Measurements from ENCODE around the gene PNPLA3.

Gene PNPLA3

GRCh38 chr22:43890901-43891331, 32.7 kb upstream of the PNPLA3 start:
- no peak overlapping the region for H3K4me3 ChIP-seq (ENCODE audit: insufficient read depth, low read depth, low read length)
- no peaks in the 10 kb centered on the region for H3K36me3 ChIP-seq (ENCODE audit: control insufficient read depth, insufficient read depth, low read length)
- no peaks in the 10 kb centered on the region for H3K9me3 ChIP-seq (ENCODE audit: control insufficient read depth, low read length)
- WGBS, 2 experiments: 45 to 46% methylated on average over 24 of the region's 24 CpGs
- peaks cover 47% of the 10 kb centered on the region for H3K27me3 ChIP-seq (ENCODE audit: control insufficient read depth, insufficient read depth, low read length, poor library complexity, severe bottlenecking)
- no peaks in the 10 kb centered on the region for H3K4me1 ChIP-seq (ENCODE audit: control insufficient read depth, insufficient read depth, low read length)
- H3K27ac ChIP-seq (ENCODE audit: insufficient read depth, low read depth, low read length, poor library complexity, severe bottlenecking): no peak overlapping the region

GRCh38 chr22:43891360-43892182, 32.0 kb upstream of the PNPLA3 start, which contains the start of gene PNPLA5:
TSS of gene PNPLA5 (minus strand) at chr22:43892013. CDS start at chr22:43891880, 133 bp downstream.
- Histone ChIP-seq H3K27me3 (ENCODE audit: control insufficient read depth, insufficient read depth, low read length, poor library complexity, severe bottlenecking) (peaks cover 47% of the 10 kb centered on the region), H3K36me3 (ENCODE audit: control insufficient read depth, insufficient read depth, low read length) (no peaks in the 10 kb centered on the region), H3K27ac (ENCODE audit: insufficient read depth, low read depth, low read length, poor library complexity, severe bottlenecking) (no peak within 1 kb of the TSS), H3K4me3 (ENCODE audit: insufficient read depth, low read depth, low read length) (peak within 1 kb of the TSS; percentile 13), H3K4me1 (ENCODE audit: control insufficient read depth, insufficient read depth, low read length) (no peaks in the 10 kb centered on the region), H3K9me3 (ENCODE audit: control insufficient read depth, low read length) (no peaks in the 10 kb centered on the region)
- 2 to 3% methylated on average over 72 of the region's 72 CpGs for WGBS, 2 experiments

- 59 to 65% methylated on average over 15 of the region's 15 CpGs for WGBS, 2 experiments
- H3K4me1 ChIP-seq (ENCODE audit: control insufficient read depth, insufficient read depth, low read length): no peaks in the 10 kb centered on the region
- no peaks in the 10 kb centered on the region for H3K9me3 ChIP-seq (ENCODE audit: control insufficient read depth, low read length)
- H3K27ac ChIP-seq (ENCODE audit: insufficient read depth, low read depth, low read length, poor library complexity, severe bottlenecking): no peak overlapping the region
- H3K4me3 ChIP-seq (ENCODE audit: insufficient read depth, low read depth, low read length): peak overlapping the region; percentile 13
- H3K27me3 ChIP-seq (ENCODE audit: control insufficient read depth, insufficient read depth, low read length, poor library complexity, severe bottlenecking): peaks cover 47% of the 10 kb centered on the region
- no peaks in the 10 kb centered on the region for H3K36me3 ChIP-seq (ENCODE audit: control insufficient read depth, insufficient read depth, low read length)
Observed at GRCh38 chr22:43892183-43892894, 31.3 kb upstream of the PNPLA3 start.

- no peaks in the 10 kb centered on the region for H3K36me3 ChIP-seq (ENCODE audit: control insufficient read depth, insufficient read depth, low read length)
- no peaks in the 10 kb centered on the region for H3K4me1 ChIP-seq (ENCODE audit: control insufficient read depth, insufficient read depth, low read length)
- no peak overlapping the region for H3K27ac ChIP-seq (ENCODE audit: insufficient read depth, low read depth, low read length, poor library complexity, severe bottlenecking)
- H3K9me3 ChIP-seq (ENCODE audit: control insufficient read depth, low read length): no peaks in the 10 kb centered on the region
- H3K4me3 ChIP-seq (ENCODE audit: insufficient read depth, low read depth, low read length): no peak overlapping the region
- 67 to 74% methylated on average over 5 of the region's 5 CpGs for WGBS, 2 experiments
- H3K27me3 ChIP-seq (ENCODE audit: control insufficient read depth, insufficient read depth, low read length, poor library complexity, severe bottlenecking): peaks cover 47% of the 10 kb centered on the region
Observed at GRCh38 chr22:43893266-43893665, 30.3 kb upstream of the PNPLA3 start.

- H3K27me3 ChIP-seq (ENCODE audit: control insufficient read depth, insufficient read depth, low read length, poor library complexity, severe bottlenecking): peaks cover 47% of the 10 kb centered on the region
- H3K4me3 ChIP-seq (ENCODE audit: insufficient read depth, low read depth, low read length): no peak overlapping the region
- H3K27ac ChIP-seq (ENCODE audit: insufficient read depth, low read depth, low read length, poor library complexity, severe bottlenecking): no peak overlapping the region
- WGBS, 2 experiments: 94 to 95% methylated on average over 5 of the region's 5 CpGs
- no peaks in the 10 kb centered on the region for H3K4me1 ChIP-seq (ENCODE audit: control insufficient read depth, insufficient read depth, low read length)
- H3K9me3 ChIP-seq (ENCODE audit: control insufficient read depth, low read length): no peaks in the 10 kb centered on the region
- no peaks in the 10 kb centered on the region for H3K36me3 ChIP-seq (ENCODE audit: control insufficient read depth, insufficient read depth, low read length)
Observed at GRCh38 chr22:43894122-43894521, 29.5 kb upstream of the PNPLA3 start.

GRCh38 chr22:43895986-43896645, 27.5 kb upstream of the PNPLA3 start:
- H3K4me3 ChIP-seq (ENCODE audit: insufficient read depth, low read depth, low read length): no peak overlapping the region
- no peaks in the 10 kb centered on the region for H3K4me1 ChIP-seq (ENCODE audit: control insufficient read depth, insufficient read depth, low read length)
- no peak overlapping the region for H3K27ac ChIP-seq (ENCODE audit: insufficient read depth, low read depth, low read length, poor library complexity, severe bottlenecking)
- WGBS, 2 experiments: 76 to 78% methylated on average over 11 of the region's 11 CpGs
- no peaks in the 10 kb centered on the region for H3K9me3 ChIP-seq (ENCODE audit: control insufficient read depth, low read length)
- H3K36me3 ChIP-seq (ENCODE audit: control insufficient read depth, insufficient read depth, low read length): no peaks in the 10 kb centered on the region
- H3K27me3 ChIP-seq (ENCODE audit: control insufficient read depth, insufficient read depth, low read length, poor library complexity, severe bottlenecking): peaks cover 29% of the 10 kb centered on the region

GRCh38 chr22:43897751-43898261, 25.8 kb upstream of the PNPLA3 start:
- no peaks in the 10 kb centered on the region for H3K4me1 ChIP-seq (ENCODE audit: control insufficient read depth, insufficient read depth, low read length)
- no peak overlapping the region for H3K27ac ChIP-seq (ENCODE audit: insufficient read depth, low read depth, low read length, poor library complexity, severe bottlenecking)
- H3K9me3 ChIP-seq (ENCODE audit: control insufficient read depth, low read length): no peaks in the 10 kb centered on the region
- WGBS, 2 experiments: 88 to 90% methylated on average over 12 of the region's 12 CpGs
- no peaks in the 10 kb centered on the region for H3K36me3 ChIP-seq (ENCODE audit: control insufficient read depth, insufficient read depth, low read length)
- no peak overlapping the region for H3K4me3 ChIP-seq (ENCODE audit: insufficient read depth, low read depth, low read length)
- peaks cover 13% of the 10 kb centered on the region for H3K27me3 ChIP-seq (ENCODE audit: control insufficient read depth, insufficient read depth, low read length, poor library complexity, severe bottlenecking)

- Histone ChIP-seq H3K4me3 (ENCODE audit: insufficient read depth, low read depth, low read length) (no peak overlapping the region), H3K9me3 (ENCODE audit: control insufficient read depth, low read length) (no peaks in the 10 kb centered on the region), H3K4me1 (ENCODE audit: control insufficient read depth, insufficient read depth, low read length) (no peaks in the 10 kb centered on the region), H3K27ac (ENCODE audit: insufficient read depth, low read depth, low read length, poor library complexity, severe bottlenecking) (no peak overlapping the region), H3K36me3 (ENCODE audit: control insufficient read depth, insufficient read depth, low read length) (no peaks in the 10 kb centered on the region), H3K27me3 (ENCODE audit: control insufficient read depth, insufficient read depth, low read length, poor library complexity, severe bottlenecking) (no peaks in the 10 kb centered on the region)
- 68 to 77% methylated on average over 7 of the region's 7 CpGs for WGBS, 2 experiments
Observed at GRCh38 chr22:43900206-43900605, 23.4 kb upstream of the PNPLA3 start.

GRCh38 chr22:43901976-43902643, 21.5 kb upstream of the PNPLA3 start:
- no peak overlapping the region for H3K27ac ChIP-seq (ENCODE audit: insufficient read depth, low read depth, low read length, poor library complexity, severe bottlenecking)
- H3K4me3 ChIP-seq (ENCODE audit: insufficient read depth, low read depth, low read length): no peak overlapping the region
- no peaks in the 10 kb centered on the region for H3K36me3 ChIP-seq (ENCODE audit: control insufficient read depth, insufficient read depth, low read length)
- 73 to 74% methylated on average over 5 of the region's 5 CpGs for WGBS, 2 experiments
- H3K4me1 ChIP-seq (ENCODE audit: control insufficient read depth, insufficient read depth, low read length): no peaks in the 10 kb centered on the region
- H3K9me3 ChIP-seq (ENCODE audit: control insufficient read depth, low read length): no peaks in the 10 kb centered on the region
- no peaks in the 10 kb centered on the region for H3K27me3 ChIP-seq (ENCODE audit: control insufficient read depth, insufficient read depth, low read length, poor library complexity, severe bottlenecking)

Data from ectodermal cell (in vitro differentiated cells).